Measurements from ENCODE around the gene SBNO1.
A peak's percentile ranks its signal among the peaks of the same experiment; 100 is the strongest.
"Not testable (repeated sequence)": the region's sequence is repeated elsewhere in the genome, so short reads cannot be mapped to it uniquely, and the experiment has no call there.

Gene SBNO1

DNA sequence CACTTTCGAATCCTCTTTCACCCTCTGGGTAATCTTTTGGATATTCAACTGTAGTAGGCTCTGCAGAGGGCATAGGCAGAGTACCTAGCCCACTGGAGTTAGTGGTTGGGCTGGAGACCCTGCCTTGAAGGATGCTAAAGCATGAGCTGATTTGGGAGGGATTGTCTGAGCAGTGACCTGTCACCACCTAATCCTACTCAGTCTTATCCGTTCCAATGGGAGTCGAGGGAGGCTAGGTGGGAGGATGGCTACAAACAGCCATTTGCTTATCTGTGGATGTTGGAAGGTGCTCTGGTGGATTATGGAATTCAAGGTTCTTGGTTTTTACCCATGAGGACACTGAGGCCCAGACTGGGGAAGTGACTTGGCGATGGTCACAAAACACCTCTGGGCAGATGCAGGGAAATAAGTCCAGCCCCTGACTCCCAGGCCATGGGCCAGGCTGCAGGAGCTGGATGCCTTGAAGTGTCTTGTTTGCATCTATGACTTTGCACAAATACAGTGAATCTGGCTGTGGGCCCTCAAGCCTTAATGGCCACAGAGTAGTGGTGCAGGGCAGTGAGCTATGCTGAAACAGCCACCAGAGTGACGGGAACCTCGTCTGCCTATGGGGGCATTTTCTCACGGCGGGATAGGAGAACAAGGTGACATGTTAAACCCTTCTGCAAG, 23.0 kb upstream of the SBNO1 start:
- TF ChIP-seq, protein P1, sequence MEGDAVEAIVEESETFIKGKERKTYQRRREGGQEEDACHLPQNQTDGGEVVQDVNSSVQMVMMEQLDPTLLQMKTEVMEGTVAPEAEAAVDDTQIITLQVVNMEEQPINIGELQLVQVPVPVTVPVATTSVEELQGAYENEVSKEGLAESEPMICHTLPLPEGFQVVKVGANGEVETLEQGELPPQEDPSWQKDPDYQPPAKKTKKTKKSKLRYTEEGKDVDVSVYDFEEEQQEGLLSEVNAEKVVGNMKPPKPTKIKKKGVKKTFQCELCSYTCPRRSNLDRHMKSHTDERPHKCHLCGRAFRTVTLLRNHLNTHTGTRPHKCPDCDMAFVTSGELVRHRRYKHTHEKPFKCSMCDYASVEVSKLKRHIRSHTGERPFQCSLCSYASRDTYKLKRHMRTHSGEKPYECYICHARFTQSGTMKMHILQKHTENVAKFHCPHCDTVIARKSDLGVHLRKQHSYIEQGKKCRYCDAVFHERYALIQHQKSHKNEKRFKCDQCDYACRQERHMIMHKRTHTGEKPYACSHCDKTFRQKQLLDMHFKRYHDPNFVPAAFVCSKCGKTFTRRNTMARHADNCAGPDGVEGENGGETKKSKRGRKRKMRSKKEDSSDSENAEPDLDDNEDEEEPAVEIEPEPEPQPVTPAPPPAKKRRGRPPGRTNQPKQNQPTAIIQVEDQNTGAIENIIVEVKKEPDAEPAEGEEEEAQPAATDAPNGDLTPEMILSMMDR (IDR thresholded peaks at IDR 0.05; ENCODE audit: low read length, missing control alignments) = no peak
- no peak for DNase-seq (ENCODE audit: low read depth)
- H3K4me3 ChIP-seq (replicated peaks; ENCODE audit: low read depth, low read length) = peak overlapping the region; percentile 63

DNA sequence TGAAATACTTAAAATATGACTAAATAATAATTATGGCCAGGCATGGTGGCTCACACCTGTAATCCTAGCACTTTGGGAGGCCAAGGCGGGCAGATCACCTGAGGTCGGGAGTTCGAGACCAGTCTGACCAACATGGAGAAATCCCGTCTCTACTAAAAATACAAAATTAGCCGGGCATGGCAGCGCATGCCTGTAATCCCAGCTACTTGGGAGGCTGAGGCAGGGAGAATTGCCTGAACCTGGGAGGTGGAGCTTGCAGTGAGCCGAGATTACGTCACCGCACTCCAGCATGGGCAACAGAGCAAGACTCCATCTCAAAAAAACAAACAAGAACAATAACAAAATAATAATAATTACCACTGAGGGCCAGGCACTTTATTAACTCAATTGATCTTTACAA, 20.9 kb upstream of the SBNO1 start:
- not testable (repeated sequence) for DNase-seq (ENCODE audit: low read depth); H3K4me3 ChIP-seq (replicated peaks; ENCODE audit: low read depth, low read length)

DNA sequence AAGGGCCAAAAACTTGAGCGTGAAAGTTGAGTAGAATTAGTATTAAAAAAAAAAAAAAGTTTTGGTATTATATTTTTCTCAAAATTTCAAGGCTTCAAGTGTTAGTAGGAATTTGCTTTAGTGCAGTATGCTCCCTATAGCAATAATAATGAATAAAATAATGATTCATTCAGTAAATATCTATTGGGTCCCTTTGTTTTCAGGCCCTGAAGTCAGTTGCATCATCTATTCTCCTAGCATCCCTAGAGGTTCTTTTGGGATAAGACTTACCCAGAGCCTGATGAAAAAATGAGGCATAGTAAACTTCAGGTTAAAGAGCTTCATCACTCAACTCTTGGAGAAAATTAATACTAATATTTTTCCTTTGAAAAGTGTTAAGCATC, 20.3 kb upstream of the SBNO1 start:
- DNase-seq (ENCODE audit: low read depth) = peak; percentile 77
- TF ChIP-seq, protein P1 (IDR thresholded peaks at IDR 0.05; ENCODE audit: low read length, missing control alignments) = no peak
- peak overlapping the region; percentile 78 for H3K4me3 ChIP-seq (replicated peaks; ENCODE audit: low read depth, low read length)

DNA sequence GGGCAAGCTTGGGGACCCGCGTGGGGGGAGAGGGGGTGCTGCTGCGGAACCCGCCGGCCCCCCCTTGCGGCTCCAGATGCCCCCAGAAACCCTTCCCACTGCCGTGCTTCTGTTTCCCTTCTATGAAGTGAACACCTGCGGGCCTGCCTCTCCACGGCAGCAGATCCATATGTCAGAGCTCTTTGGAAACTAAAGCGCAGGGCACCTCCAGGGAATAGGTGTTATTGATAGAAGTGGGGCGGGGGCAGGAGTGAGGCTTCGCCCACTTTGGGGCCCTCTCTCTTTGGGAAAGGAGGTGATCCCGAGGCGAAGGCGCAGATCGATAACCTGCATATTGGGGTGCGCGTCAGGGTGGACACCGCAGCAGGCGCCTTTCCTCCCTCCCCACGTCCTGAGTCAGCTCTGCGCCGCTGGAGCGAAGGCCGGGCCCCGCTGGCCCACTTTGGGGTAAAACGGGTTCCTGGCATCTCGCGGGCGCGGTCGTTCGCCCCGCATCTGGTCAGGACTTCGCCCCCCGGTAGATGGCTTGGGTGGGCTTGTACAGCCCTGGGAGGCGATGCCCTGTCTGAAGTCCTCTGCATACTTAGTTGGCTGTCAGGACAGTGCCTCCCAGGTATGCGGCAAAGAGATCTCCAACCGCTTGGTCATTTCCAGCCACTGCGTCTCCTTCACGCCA, 19.8 kb upstream of the SBNO1 start:
- DNase-seq (ENCODE audit: low read depth) = no peak
- H3K4me3 ChIP-seq (replicated peaks; ENCODE audit: low read depth, low read length) = peak overlapping the region; percentile 78
- TF ChIP-seq, protein P1 (IDR thresholded peaks at IDR 0.05; ENCODE audit: low read length, missing control alignments) = no peak

DNA sequence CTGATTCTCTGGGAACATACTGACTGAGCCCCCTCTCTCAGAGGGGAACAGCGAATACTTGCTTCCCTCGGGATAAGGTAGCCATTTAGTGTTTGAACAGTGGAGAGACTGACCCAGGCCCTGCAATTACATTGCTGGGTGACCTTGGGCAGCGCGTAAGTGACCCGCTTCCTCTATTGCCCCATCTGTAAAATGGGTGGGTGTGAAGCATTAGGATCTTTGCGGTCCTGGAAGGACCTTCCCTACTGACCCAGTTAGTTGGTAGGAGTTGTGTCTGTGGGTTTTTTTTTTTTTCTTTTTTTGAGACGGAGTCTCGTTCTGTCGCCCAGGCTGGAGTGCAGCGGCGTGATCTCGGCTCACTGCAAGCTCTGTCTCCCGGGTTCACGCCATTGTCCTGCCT, 18.0 kb upstream of the SBNO1 start:
- TF ChIP-seq, protein P1 (IDR thresholded peaks at IDR 0.05; ENCODE audit: low read length, missing control alignments) = no peak
- DNase-seq (ENCODE audit: low read depth) = no peak
- no peak overlapping the region for H3K4me3 ChIP-seq (replicated peaks; ENCODE audit: low read depth, low read length)

DNA sequence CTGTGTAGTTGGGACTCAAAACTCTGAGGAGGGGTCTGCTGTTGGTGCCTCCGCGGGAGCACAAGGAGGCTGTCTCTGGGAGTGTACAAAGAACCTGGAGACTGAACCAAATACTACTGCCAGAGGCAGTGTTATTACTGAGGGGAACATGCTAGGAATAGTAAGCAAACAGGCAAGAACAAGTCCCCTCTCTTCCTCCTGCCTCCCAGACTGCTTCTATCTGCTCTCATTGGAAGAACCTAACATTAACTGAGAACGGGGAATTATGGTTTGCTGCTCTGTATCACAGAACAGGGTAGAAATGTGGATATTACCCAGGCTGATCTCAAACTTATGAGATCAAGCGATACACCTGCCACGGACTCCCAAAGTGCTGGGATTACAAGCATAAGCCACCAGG, 14.7 kb upstream of the SBNO1 start:
- no peak for DNase-seq (ENCODE audit: low read depth)
- TF ChIP-seq, protein P1 (IDR thresholded peaks at IDR 0.05; ENCODE audit: low read length, missing control alignments) = no peak
- H3K4me3 ChIP-seq (replicated peaks; ENCODE audit: low read depth, low read length) = no peak overlapping the region

DNA sequence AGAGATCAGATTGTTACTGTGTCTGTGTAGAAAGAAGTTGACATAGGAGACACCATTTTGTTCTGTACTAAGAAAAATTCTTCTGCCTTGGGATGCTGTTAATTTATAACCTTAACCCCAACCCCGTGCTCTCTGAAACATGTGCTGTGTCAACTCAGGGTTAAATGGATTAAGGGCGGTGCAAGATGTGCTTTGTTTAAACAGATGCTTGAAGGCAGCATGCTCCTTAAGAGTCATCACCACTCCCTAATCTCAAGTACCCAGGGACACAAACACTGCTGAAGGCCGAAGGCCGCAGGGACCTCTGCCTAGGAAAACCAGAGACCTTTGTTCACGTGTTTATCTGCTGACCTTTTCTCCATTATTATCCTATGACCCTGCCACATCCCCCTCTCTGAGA, 7.8 kb upstream of the SBNO1 start:
- H3K4me3 ChIP-seq (replicated peaks; ENCODE audit: low read depth, low read length); DNase-seq (ENCODE audit: low read depth): not testable (repeated sequence)

DNA sequence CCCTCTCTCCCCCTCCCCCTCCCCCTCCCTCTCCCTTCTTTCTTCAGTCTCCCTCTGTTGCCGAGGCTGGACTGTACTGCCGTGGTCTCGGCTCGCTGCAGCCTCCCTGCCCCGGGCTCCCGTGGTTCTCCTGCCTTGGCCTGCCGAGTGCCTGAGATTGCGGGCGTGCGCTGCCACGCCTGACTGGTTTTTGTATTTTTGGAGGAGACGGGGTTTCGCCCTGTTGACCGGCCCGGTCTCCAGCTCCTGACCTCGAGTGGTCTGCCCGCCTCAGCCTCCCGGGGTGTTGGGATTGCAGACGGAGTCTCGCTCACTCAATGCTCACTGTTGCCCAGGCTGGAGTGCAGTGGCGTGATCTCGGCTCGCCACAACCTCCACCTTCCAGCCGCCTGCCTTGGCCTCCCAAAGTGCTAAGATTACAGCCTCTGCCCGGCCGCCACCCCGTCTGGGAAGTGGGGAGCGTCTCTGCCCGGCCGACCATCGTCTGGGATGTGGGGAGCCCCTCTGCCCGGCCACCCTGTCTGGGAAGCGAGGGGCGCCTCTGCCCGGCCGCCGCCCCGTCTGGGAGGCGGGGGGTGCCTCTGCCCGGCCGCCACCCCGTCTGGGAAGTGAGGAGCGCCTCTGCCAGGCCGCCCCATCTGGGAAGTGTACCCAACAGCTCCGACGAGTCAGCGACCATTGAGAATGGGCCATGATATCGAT, 7.2 kb upstream of the SBNO1 start:
- not testable (repeated sequence) for H3K4me3 ChIP-seq (replicated peaks; ENCODE audit: low read depth, low read length); DNase-seq (ENCODE audit: low read depth)

All from fibroblast of pulmonary artery (primary cell).